LNCAP (cell line): ENCODE measurements around the gene TMEM82.

Experiments
- TF ChIP-seq, protein P1 (sequence below): fragments of 450-650 bp; IDR thresholded peaks from 2 replicates; pipeline ENCODE4 v1.5.1; 2017; ENCODE audit warnings: mild to moderate bottlenecking

TMEM82 gene

DNA sequence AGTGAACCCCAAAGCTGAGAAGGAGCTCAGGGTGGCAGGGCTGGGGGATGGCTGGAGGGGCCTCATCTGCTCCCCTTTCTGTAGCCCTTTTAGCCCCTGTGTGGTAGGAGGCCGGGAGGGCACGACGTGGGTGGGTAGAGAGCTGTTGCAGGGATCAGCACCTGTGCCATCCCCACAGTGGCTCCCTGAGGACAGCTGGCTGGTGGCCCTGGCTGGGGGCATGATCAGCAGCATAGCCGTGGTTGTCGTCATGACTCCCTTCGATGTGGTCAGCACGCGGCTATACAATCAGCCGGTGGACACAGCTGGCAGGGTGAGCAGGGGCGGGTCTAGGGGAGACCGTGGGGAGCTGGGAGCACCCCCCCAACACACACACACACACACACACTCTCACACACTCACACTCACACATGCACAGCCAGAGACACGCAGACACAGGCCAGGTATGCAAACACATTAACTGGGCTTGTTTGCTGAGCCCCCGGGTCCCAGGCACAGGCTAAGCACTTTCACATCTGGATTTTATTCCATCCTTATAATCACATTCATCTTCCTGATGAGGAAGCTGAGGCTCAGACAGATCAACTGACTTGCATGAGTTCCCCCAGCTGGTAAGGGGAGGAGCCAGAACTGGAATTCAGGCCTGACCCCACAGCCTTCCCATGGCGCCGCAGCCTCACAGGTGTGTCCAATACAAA is 3.7 kb upstream of the TMEM82 start:
- TF ChIP-seq, protein P1, sequence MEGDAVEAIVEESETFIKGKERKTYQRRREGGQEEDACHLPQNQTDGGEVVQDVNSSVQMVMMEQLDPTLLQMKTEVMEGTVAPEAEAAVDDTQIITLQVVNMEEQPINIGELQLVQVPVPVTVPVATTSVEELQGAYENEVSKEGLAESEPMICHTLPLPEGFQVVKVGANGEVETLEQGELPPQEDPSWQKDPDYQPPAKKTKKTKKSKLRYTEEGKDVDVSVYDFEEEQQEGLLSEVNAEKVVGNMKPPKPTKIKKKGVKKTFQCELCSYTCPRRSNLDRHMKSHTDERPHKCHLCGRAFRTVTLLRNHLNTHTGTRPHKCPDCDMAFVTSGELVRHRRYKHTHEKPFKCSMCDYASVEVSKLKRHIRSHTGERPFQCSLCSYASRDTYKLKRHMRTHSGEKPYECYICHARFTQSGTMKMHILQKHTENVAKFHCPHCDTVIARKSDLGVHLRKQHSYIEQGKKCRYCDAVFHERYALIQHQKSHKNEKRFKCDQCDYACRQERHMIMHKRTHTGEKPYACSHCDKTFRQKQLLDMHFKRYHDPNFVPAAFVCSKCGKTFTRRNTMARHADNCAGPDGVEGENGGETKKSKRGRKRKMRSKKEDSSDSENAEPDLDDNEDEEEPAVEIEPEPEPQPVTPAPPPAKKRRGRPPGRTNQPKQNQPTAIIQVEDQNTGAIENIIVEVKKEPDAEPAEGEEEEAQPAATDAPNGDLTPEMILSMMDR, result no peak

DNA sequence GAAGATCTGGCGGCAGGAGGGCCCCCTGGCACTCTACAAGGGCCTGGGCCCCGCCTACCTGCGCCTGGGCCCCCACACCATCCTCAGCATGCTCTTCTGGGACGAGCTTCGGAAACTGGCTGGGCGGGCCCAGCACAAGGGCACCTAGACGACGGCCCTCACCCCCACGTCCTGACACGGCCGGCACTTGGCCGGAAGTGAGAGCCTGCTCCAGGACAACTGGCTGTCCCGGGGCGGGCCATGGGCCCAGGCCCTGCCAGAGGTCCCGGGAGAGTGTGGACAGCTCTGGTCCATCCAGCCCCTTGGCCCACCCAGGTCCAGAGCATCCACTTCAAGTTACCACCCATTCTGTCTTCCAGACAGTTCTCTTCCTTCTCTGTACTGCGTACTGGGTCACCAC is 3.0 kb upstream of the TMEM82 start:
- TF ChIP-seq, protein P1, result no peak

DNA sequence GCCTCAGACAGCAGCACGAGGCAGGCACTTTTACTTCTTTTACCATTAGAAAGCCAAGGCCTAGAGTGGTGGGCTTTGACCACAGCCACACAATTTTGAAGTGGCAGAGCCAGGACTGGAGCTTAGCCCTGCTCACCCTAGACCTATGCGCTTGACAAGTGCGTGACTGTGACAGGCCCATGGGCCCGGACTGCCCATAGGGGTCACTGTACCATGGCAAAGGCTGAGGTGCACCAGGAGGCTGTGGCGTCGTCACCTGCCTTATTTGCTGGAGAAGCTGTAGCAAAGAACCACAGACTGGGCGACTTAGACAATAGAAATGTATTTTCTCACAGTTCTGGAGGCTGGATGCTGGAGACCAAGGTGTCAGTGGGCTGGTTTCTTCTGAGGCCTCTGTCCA is 2.6 kb upstream of the TMEM82 start:
- TF ChIP-seq, protein P1, result no peak

DNA sequence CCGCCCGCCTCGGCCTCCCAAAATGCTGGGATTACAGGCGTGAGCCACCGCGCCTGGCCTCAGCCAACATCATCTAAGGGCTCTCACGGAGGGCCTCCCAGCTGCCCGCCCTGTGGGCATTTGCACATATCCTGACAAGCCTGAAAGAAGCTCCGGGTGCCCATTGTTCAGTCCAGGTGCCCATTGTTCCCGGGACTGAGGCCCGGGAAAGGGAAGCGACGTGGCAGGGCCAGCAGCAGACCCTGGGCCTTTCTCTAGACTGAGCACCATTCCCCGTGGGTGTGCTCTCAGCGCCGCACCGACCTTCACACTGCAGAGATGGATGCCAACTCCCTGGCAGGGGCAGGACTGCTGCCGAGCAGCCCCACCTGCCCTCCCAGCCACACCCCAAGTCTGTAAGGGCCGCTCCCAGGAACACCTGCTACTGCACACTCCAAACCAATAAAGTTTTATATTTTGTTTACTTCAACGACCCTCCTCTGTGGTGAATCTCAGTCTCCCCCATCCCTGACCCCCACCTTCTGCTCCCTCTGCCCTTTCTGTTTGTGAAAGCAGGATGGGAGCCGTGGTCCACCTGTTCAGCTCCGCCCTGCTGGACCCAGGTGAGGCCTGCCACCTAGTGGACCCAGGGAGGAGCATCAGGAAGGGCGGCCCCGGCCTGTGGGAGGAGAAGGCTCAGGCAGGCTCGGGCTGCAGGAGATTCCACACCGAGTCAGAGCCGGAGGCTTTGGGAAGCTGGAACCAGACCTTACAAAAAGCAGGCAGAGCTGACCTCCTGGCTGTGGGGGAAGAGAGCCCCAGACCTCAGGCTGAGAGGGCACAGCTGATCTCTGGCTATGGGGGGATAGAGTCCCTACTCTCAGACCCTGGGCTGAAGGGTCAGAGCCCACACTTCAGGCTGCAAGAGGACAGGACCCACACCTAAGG is 1.1 kb upstream of the TMEM82 start:
- TF ChIP-seq, protein P1, result peak; percentile 68

DNA sequence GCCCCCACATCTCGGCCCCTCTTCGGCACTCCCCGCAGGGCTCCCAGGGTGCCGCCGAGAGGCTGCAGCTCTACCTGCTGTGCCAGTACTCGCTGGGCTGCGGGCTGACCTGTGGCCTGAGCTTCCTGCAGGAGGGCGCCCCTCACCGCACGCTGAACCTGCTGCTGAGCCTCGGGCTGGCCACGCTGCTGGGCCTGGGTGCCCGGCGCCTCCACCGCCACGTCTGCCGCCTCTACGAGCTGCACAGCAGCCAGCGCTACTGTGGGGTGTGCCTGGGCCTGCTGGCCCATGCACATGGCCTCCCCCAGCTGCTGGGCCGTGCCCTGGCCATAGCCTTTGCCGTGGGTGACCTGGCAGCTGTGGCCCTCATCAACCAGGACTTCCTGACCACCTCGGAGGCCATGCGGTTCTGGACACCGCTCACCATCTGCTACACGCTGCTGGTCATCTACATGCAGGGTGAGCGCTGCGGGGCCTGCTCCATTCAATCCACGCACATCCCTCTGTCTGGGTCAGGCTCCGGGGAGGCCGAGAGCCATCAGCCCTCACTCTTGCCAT is 1.9 kb downstream of the TMEM82 start:
- TF ChIP-seq, protein P1, result no peak

DNA sequence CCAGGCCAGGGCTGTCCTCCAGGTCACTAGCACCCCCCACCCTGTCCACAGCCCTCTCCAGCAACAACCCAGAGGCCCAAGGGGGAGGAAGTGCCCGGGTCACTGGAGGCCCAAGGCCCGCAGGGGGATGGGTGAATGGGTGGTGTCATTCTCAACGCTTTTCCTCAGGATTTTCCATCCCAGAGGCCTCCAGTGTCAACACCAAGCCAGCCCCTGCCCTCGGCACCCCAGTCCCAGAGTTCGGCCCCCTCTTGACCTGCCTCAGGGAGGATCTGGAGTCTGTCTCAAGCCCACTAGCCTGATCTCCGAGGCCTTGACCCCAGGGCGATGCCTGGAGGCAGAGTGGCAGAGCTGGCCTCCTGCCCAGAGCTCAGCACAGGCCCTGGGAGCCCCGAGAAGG is 5.1 kb downstream of the TMEM82 start:
- TF ChIP-seq, protein P1, result no peak

DNA sequence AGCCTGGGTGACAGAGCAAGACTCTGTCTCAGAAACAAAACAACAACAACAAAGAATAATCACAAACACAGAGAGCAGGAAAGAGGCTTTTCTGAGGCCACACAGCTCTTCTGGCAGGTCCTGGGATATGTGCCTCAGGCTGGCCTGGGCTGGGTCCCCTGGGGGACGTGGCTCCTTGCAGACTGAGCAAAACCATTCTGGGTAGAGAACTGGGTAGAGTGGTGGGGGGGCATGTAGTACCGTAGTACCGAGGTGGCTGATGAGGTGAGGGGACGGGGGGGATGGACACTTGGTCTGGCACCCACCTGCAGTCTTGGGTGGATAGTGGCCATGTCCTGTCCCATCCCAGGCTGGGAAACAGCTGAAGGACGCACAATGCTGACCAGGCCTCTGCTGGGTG is 6.0 kb downstream of the TMEM82 start:
- TF ChIP-seq, protein P1, result no peak
